GM12801 (cell line): ENCODE results near the gene C17orf107.

Experiments
- CTCF ChIP-seq: IDR thresholded peaks from one replicate; pipeline ENCODE4 v1.5.1; 2011; ENCODE audit warnings: control low read depth; ENCODE audit not compliant: insufficient read length; ENCODE audit errors: extremely low read depth

C17orf107 gene

DNA sequence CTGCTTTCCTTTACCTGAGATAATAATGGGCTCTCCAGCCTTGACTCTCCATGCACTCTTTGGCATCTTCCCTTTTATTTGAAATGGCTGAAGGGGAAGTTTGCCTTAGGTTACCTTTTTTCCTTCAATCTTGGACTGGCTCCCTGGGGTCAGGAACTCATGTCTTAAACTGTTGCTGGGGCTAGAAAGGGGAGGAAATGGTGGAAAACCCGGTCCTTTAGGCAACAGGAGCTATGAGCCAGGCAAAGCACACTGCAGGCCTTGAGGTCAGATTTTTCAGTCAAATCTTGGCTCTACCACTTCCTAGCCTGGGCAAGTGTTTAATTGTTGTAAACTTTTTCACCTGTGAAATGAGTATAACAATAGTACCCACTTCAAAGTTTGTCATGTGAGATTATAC, 36.0 kb upstream of the C17orf107 start:
- no peak for TF ChIP-seq CTCF

DNA sequence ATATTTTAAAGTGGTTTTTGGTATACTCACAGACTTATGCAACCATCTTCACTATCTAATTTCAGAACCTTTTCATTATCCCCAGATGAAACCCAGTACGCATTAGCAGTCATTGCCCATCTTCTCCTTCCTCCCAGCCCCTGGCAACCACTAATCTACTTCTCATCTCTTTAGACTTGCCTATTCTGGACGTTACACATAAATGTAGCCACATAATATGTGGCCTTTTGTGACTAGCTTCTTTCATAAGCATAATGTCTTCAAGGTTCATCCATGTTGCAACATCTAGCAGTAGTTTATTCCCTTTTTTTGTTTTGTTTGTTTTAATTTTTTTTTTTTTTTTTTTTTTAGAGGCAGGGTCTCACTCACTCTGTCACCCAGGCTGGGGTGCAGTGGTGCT, 28.5 kb upstream of the C17orf107 start:
- TF ChIP-seq CTCF: no peak

DNA sequence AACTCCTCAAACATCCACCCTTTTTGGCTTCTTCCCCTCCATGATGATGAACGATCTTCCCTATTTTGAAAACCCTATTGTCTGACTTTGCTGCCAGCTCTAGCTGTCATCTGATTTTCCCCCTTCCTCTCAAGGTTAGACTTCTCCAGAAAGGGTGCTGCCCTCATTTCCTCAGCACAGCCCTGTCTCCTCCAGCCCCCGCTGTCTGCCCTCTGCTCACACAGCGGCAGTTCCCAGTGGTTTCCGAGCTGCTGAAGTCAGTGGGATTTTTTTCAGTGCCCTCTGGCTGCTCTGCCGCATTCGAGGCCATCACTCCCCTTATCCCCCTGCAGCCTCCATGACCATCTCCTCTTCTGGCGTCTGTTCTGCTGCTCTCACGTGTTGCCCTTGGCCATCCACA, 26.6 kb upstream of the C17orf107 start:
- no peak for TF ChIP-seq CTCF

DNA sequence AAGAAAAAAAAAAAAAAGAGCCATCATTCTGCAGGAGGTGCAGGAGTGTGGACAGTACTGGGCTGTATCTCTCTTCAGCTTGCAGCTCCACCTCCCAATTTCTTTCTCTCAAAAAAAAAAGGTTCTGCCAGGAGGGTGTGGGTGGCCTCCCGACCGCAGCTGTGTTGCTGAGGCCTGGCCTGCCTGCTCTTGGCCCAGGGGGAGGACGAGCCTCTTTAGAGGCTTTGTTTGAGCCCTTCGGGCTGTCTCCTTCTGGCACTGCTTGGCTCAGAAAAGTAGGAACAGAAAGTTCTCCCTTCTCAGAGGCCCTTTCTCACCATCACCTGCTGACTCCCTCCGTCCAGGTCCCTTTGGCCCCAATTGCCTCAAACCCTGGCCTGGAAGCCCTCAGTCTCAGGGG, 22.2 kb upstream of the C17orf107 start:
- no peak for TF ChIP-seq CTCF

DNA sequence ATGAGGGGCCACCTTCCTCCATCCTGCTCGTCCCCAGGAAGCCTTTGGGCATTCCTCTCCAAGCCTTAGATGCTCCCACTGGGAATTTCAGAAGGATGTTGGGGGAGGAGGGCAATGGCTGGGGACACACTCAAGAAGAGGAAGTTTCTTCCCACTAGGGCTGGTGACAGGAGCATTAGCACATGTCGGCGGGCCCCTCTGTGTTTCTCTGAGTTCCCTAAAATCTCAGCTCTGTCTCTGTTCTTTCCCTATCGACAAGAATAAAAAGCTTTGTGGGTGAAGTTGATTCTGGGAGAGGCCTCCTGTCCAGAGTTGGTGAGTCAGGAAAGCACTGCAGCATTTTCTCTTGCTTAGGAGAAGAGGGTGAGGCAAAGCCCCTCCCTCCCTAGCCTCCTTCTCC, 19.7 kb upstream of the C17orf107 start:
- no peak for TF ChIP-seq CTCF

DNA sequence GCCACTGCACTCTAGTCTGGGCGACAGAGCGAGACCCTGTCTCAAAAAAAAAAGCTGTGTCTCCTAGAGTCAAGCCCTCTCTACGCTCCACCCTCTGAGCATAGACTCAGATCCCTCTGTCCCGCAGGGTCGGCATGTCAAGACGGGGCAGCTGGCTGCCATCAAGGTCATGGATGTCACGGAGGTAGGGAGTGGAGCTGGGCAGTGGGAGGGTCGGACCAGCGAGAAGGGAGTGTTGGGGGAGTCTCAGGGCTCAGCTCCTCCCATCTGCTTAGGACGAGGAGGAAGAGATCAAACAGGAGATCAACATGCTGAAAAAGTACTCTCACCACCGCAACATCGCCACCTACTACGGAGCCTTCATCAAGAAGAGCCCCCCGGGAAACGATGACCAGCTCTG, 18.5 kb upstream of the C17orf107 start:
- no peak for TF ChIP-seq CTCF

GRCh38 chr17:4881761-4882555, 17.4 kb upstream of the C17orf107 start:
- no peak for TF ChIP-seq CTCF
